ENCODE results near the gene SPATA13.

- TF ChIP-seq CTCF (conservative IDR thresholded peaks at IDR 0.05; ENCODE audit: low read depth, low read length) (no peak), EZH2 (IDR thresholded peaks at IDR 0.05; ENCODE audit: low read length, unreplicated experiment) (no peak)
Observed at GRCh38 chr13:24356270-24356669, 195.8 kb downstream of the SPATA13 start.

Measured in PC-3 (cell line).